Measurements from ENCODE around the gene LMCD1. TPM values are rescaled to one million over a fixed set of nuclear protein-coding genes. Genes with fewer than 3 reads are reported as not detected.

LMCD1 gene
- polyA plus RNA-seq, 1 of the 3 experiments (the other 2 are of a cell fraction), result 23.6 TPM

Other genes with a start within 250 kb of the LMCD1 start
- 0.18 and 0.26 TPM in 2 replicates for gene SSUH2, start 143.0 kb downstream of the LMCD1 start, polyA plus RNA-seq (2012; rRNA removed)
- gene CAV3, start 232.0 kb downstream of the LMCD1 start, polyA plus RNA-seq (2012; rRNA removed), result not detected in 2 replicates